ENCODE data around the gene TTC33.

Gene TTC33

GRCh38 chr5:40489421-40489820, 266.3 kb downstream of the TTC33 start:
- TF ChIP-seq CTCF (IDR thresholded peaks at IDR 0.05; ENCODE audit: borderline replicate concordance, insufficient read depth, low read depth, low read length) = no peak
- H3K4me3 ChIP-seq (ENCODE audit: low read depth, low read length) = no peak overlapping the region

- no peak for TF ChIP-seq CTCF (IDR thresholded peaks at IDR 0.05; ENCODE audit: borderline replicate concordance, insufficient read depth, low read depth, low read length)
Measured at GRCh38 chr5:40486437-40487275, 269.1 kb downstream of the TTC33 start.

GRCh38 chr5:40485021-40485998, 270.5 kb downstream of the TTC33 start:
- no peak overlapping the region for H3K4me3 ChIP-seq (ENCODE audit: low read depth, low read length)
- no peak for TF ChIP-seq CTCF (IDR thresholded peaks at IDR 0.05; ENCODE audit: borderline replicate concordance, insufficient read depth, low read depth, low read length)

More at GRCh38 chr5:40486437-40487275, 269.1 kb downstream of the TTC33 start:
- H3K4me3 ChIP-seq (ENCODE audit: low read depth, low read length) = no peak overlapping the region

GRCh38 chr5:40484495-40484894, 271.3 kb downstream of the TTC33 start:
- TF ChIP-seq CTCF (IDR thresholded peaks at IDR 0.05; ENCODE audit: borderline replicate concordance, insufficient read depth, low read depth, low read length) = no peak
- H3K4me3 ChIP-seq (ENCODE audit: low read depth, low read length) = no peak overlapping the region

GRCh38 chr5:40483316-40483715, 272.4 kb downstream of the TTC33 start:
- TF ChIP-seq CTCF (IDR thresholded peaks at IDR 0.05; ENCODE audit: borderline replicate concordance, insufficient read depth, low read depth, low read length) = no peak
- H3K4me3 ChIP-seq (ENCODE audit: low read depth, low read length) = no peak overlapping the region

- no peak for TF ChIP-seq CTCF (IDR thresholded peaks at IDR 0.05; ENCODE audit: borderline replicate concordance, insufficient read depth, low read depth, low read length)
- no peak overlapping the region for H3K4me3 ChIP-seq (ENCODE audit: low read depth, low read length)
Measured at GRCh38 chr5:40481241-40481640, 274.5 kb downstream of the TTC33 start.
